ENCODE data around the gene CCDC88C.
"Not testable (repeated sequence)": the region's sequence is repeated elsewhere in the genome, so short reads cannot be mapped to it uniquely, and the experiment has no call there.

CCDC88C gene

GRCh38 chr14:91417120-91417982, at the start of gene CCDC88C:
CCDC88C (minus strand) TSS chr14:91417820; CDS start chr14:91417690, 130 bp downstream.
- no peak for DNase-seq (ENCODE audit: low read depth)

DNA sequence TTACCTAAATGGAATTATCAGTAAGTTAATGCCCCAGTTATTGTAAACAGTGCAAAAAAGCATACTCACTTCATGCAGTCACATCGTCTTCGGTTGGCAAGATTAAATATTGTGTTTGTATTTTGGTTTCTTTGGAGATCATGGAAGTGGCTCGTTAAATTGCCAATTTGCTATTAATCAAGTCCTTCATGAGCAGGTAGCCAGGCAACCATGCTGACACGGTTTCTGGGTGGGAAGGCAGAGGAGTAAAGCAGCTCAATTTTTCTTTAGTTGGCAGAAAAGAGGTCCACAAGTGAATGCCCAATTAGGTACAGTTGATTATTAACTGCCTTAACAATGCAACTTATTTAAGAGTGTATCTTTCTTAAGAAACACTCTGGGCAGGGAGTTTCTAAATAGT, 48.6 kb upstream of the CCDC88C start:
- DNase-seq (ENCODE audit: low read depth) = no peak

- no peak for DNase-seq (ENCODE audit: low read depth)
Measured at GRCh38 chr14:91464615-91465205, 47.1 kb upstream of the CCDC88C start.

GRCh38 chr14:91458612-91459011, 41.0 kb upstream of the CCDC88C start:
- no peak for DNase-seq (ENCODE audit: low read depth)

DNA sequence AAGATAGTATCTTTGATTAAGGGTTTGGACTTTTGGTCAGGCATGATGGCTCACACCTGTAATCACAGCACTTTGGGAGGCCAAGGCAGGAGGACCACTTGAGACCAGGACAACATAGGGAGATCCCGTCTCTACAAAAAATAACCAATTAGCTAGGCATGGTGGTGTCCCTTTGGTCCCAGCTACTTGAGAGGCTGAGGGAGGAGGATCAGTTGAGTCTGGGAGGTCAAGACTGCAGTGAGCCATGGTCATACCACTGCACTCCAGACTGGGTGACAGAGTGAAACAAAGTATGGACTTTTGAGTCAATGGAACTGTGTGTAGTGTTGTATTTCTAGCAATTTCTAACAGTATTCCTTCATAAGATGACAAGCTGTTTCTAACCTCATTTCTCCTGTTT, 38.7 kb upstream of the CCDC88C start:
- no peak for DNase-seq (ENCODE audit: low read depth)

DNA sequence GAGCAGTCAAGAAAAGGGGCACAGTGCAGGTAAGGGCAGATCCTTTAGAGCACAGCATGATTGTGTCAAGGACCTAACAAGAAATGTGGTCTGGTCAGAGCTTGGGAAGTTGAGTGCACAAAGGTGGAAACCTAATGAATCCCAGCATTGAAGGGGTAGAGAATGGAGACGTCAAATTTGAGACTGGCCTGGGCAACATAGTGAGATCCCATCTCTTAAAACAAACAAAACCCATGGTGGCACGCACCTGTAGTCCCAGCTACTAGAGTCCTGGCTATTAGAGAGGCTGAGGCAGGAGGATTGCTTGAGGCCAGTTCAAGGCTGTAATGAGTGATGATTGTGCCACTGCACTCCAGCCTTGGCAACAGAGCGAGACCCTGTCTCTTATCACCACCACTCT, 37.0 kb upstream of the CCDC88C start:
- no peak for DNase-seq (ENCODE audit: low read depth)

DNA sequence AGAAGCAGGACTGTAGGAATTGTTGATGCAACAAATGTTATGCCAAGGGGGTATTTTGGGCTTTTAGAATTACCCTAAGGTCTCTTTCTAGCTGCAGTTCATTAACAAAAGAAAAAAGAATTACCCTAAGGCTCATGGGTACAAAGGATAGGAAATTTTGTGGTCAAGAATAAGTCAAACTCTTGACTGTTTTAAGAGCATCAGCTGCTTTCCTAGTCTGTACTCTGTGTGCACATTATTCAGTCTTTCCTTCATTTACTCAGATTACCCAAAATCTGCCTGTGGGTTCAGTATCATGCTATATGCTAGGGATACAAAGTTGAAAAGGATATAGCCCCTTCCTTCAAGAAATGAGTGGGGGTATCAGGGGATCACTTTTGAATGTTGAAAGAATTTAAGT, 36.5 kb upstream of the CCDC88C start:
- DNase-seq (ENCODE audit: low read depth) = no peak

- DNase-seq (ENCODE audit: low read depth) = no peak
Measured at GRCh38 chr14:91453744-91454143, 36.1 kb upstream of the CCDC88C start.

- DNase-seq (ENCODE audit: low read depth) = no peak
Measured at GRCh38 chr14:91444335-91445020, 26.9 kb upstream of the CCDC88C start.

- no peak for DNase-seq (ENCODE audit: low read depth)
Measured at GRCh38 chr14:91439345-91439744, 21.7 kb upstream of the CCDC88C start.

- DNase-seq (ENCODE audit: low read depth) = no peak
Measured at GRCh38 chr14:91438845-91439244, 21.2 kb upstream of the CCDC88C start.

- DNase-seq (ENCODE audit: low read depth) = not testable (repeated sequence)
Measured at GRCh38 chr14:91436266-91436665, 18.6 kb upstream of the CCDC88C start.

GRCh38 chr14:91429385-91429784, 11.8 kb upstream of the CCDC88C start:
- no peak for DNase-seq (ENCODE audit: low read depth)

DNA sequence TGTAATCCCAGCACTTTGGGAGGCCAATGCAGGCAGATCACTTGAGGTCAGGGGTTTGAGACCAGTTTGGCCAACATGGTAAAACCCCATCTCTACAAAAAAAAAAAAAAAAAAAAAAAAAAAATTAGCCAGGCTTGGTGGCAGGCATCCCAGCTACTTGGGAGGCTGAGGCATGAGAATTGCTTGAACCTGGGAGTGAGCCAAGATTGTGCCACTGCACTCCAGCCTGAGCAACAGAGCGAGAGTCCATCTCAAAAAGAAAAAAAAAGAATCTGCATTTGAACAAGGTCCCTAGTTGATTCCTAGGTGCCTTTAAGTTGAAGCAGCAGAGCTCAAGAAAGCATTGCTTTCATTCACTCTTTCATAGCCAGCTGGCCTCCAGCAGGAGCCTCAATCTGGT, 11.3 kb upstream of the CCDC88C start:
- DNase-seq (ENCODE audit: low read depth) = not testable (repeated sequence)

DNA sequence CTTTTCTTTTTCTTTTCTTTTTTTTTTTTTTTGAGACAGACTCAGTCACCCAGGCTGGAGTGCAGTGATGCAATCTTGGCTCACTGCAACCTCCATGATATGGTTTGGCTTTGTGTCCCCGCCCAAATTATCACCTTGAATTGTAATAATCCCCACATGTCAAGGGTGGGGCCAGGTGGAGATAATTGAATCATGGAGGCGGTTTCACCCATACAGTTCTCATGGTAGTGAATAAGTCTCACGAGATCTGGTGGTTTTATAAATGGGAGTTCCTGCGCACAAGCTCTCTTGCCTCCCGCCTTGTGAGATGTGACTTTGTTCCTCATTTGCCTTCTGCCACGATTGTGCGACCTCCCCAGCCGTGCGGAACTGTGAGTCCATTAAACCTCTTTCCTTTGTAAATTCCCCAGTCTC, 7.9 kb upstream of the CCDC88C start:
- DNase-seq (ENCODE audit: low read depth) = not testable (repeated sequence)

- DNase-seq (ENCODE audit: low read depth) = no peak
Measured at GRCh38 chr14:91424813-91425530, 7.4 kb upstream of the CCDC88C start.

DNA sequence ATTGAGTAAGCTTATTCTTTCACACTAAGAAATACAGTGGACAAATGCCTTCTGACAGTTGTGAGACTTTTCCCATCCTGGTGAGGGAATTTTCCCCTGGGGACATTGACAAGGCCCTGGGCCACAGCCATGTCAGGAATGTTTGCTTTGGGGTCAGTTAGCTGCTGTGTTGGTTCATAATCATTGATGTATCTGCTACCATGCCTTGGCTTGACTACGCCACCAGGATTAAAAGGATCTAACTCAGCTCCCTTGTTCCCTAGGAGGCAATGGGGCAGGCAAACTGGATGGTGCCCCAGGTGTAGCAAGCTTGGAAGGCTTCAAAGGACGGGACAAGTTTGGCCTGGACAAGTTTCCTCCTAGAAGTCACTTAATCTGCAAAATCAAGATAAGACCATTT, 3.1 kb upstream of the CCDC88C start:
- no peak for DNase-seq (ENCODE audit: low read depth)

GRCh38 chr14:91419451-91419850, 1.8 kb upstream of the CCDC88C start:
- DNase-seq (ENCODE audit: low read depth) = no peak

GRCh38 chr14:91419044-91419397, 1.4 kb upstream of the CCDC88C start:
- no peak for DNase-seq (ENCODE audit: low read depth)

DNA sequence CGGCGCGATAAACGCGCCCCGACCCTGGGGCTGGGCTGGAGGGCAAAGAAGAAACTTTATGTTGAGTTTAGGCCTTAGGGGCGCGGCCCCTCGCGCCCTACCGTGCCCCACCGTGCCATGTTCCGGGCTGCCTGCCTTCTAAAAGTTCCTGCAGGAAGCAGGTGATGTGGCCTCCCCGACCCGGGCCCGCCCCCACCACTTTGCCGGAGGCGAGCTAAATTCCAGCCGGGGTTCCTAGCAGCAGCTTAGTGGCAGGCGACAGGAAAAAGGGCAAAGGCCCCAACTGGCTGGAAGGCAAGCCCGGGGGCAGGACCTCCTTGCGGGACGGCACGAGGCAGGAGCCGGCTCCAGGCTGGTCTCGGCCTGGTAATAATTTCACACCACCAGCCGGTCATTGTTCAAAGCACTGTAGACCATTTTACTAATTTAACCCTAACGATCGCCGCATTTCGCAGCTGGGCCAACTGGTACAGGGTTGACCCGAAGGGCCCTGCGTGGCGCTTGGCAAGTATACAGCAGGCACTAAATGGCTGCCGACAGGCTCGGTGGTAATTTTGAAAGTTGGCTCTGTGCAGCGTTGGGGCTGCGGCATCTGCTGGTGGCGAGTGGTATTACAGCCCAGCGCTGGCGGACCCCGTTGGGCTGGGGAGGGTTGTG, 895 bp upstream of the CCDC88C start:
- peak; percentile 76 for DNase-seq (ENCODE audit: low read depth)

DNA sequence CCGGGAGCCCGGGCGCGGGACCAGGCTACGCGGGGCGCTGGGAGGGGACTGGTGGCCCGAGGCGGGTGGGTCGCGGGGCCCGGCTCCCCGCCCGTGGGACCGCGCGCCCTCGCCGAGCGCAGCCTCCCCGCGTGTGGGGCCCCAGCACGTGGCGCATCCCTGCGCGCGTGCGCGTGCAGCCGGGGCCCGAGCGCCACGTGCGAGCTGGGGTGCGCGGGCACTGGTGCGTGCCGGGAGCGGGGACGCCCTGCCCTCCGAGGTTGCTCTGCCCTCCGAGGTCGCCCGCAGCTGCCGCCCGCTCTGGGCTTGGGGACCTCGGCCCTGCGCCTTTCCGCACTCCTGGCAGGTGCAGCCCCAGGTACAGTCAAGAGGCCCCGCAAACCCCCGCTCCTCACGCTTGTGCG, 365 bp upstream of the CCDC88C start:
- DNase-seq (ENCODE audit: low read depth) = no peak

DNA sequence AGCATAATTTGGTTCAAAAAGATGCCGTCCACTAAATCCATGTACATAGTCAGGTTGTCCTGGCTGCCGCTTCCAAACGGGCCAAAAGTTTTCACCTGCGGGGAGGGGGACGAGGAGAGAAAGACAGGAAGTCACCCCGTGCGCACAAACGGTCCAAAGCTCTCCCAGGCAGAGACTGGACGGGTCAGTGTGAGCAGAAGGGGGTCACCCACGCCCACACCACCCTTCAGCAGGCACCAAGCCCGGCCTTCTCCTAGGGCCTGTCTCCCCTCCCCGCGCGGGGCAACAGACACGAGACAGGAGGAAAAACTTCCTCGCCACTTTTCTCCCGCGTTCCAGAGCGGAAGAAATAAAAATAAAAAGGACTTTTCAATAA, 888 bp downstream of the CCDC88C start:
- DNase-seq (ENCODE audit: low read depth) = no peak

All from stimulated activated CD8-positive, alpha-beta memory T cell treated with anti-CD3 and anti-CD28 coated beads, Interleukin-15, amount 100 ng/mL, for 1 hour (primary cell).